ENCODE measurements around the gene PTPRM. TPM values are rescaled to one million over a fixed set of nuclear protein-coding genes. Genes with fewer than 3 reads are reported as not detected.

Gene PTPRM
- polyA plus RNA-seq, 1 of the 3 experiments (the other 2 are of a cell fraction), result 16.0 TPM

DNA sequence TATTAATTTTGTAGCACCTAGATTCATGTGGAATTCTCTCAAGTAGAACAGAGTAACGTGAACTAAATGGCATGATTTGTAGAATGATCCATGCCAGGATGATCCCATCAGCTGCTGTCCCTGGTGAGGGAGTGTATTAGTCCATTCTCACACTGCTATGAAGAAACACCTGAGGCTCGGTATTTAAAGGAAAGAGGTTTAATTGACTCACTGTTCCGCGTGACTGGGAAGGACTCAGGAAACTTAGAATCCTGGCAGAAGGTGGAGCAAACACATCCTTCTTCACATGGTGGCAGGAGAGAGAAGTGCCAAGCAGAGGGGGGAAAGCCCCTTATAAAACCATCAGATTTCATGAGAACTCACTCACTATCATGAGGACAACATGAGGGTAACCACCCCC, 312.6 kb downstream of the PTPRM start (continued):
- TF ChIP-seq, protein P1, sequence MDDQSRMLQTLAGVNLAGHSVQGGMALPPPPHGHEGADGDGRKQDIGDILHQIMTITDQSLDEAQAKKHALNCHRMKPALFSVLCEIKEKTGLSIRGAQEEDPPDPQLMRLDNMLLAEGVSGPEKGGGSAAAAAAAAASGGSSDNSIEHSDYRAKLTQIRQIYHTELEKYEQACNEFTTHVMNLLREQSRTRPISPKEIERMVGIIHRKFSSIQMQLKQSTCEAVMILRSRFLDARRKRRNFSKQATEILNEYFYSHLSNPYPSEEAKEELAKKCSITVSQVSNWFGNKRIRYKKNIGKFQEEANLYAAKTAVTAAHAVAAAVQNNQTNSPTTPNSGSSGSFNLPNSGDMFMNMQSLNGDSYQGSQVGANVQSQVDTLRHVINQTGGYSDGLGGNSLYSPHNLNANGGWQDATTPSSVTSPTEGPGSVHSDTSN (IDR thresholded peaks at IDR 0.05), result no peak
- TF ChIP-seq TEAD4 (IDR thresholded peaks at IDR 0.05; ENCODE audit: borderline replicate concordance, insufficient read depth) (no peak), RXRA (IDR thresholded peaks at IDR 0.05; ENCODE audit: borderline replicate concordance, low read depth) (no peak), RFX5 (IDR thresholded peaks at IDR 0.05; ENCODE audit: low read length) (no peak), NFIC (IDR thresholded peaks at IDR 0.05; ENCODE audit: borderline replicate concordance) (no peak), ELF1 (IDR thresholded peaks at IDR 0.05) (no peak), JUND (IDR thresholded peaks at IDR 0.05) (no peak), MXI1 (IDR thresholded peaks at IDR 0.05; ENCODE audit: low read depth, low read length) (no peak), EP300 (IDR thresholded peaks at IDR 0.05; ENCODE audit: borderline replicate concordance in 1 of 2, low read depth in 1 of 2, low read length in 1 of 2) (no peak)
- TF ChIP-seq, protein P2, sequence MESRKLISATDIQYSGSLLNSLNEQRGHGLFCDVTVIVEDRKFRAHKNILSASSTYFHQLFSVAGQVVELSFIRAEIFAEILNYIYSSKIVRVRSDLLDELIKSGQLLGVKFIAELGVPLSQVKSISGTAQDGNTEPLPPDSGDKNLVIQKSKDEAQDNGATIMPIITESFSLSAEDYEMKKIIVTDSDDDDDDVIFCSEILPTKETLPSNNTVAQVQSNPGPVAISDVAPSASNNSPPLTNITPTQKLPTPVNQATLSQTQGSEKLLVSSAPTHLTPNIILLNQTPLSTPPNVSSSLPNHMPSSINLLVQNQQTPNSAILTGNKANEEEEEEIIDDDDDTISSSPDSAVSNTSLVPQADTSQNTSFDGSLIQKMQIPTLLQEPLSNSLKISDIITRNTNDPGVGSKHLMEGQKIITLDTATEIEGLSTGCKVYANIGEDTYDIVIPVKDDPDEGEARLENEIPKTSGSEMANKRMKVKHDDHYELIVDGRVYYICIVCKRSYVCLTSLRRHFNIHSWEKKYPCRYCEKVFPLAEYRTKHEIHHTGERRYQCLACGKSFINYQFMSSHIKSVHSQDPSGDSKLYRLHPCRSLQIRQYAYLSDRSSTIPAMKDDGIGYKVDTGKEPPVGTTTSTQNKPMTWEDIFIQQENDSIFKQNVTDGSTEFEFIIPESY (IDR thresholded peaks at IDR 0.05; ENCODE audit: borderline replicate concordance, low read depth), result no peak

DNA sequence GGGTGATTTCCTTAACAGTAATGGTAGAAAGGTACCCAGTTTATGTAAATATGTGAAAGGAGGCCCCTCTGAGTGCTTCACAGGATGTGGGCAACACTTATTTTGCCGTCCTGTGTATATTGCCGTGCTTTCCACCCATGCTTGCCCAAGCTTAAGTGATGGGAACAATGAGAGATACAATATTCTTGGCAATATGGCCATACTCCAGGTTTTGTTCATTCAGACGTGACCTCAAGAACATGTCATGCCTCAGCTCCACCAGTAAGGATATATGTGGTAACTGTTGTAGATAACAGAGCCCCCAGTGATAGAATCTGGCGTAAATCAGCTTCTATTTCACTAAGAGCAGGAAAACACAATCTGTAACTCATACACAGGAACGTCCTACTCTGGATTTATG, 318.7 kb downstream of the PTPRM start:
- TF ChIP-seq, protein P3, sequence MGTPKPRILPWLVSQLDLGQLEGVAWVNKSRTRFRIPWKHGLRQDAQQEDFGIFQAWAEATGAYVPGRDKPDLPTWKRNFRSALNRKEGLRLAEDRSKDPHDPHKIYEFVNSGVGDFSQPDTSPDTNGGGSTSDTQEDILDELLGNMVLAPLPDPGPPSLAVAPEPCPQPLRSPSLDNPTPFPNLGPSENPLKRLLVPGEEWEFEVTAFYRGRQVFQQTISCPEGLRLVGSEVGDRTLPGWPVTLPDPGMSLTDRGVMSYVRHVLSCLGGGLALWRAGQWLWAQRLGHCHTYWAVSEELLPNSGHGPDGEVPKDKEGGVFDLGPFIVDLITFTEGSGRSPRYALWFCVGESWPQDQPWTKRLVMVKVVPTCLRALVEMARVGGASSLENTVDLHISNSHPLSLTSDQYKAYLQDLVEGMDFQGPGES (IDR thresholded peaks at IDR 0.05; ENCODE audit: low read depth, low read length), result no peak
- TF ChIP-seq, protein P4, sequence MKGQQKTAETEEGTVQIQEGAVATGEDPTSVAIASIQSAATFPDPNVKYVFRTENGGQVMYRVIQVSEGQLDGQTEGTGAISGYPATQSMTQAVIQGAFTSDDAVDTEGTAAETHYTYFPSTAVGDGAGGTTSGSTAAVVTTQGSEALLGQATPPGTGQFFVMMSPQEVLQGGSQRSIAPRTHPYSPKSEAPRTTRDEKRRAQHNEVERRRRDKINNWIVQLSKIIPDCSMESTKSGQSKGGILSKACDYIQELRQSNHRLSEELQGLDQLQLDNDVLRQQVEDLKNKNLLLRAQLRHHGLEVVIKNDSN (IDR thresholded peaks at IDR 0.05; ENCODE audit: borderline replicate concordance, low read depth), result no peak
- TF ChIP-seq RXRA (IDR thresholded peaks at IDR 0.05; ENCODE audit: borderline replicate concordance, low read depth) (no peak), NRF1 (IDR thresholded peaks at IDR 0.05; ENCODE audit: low read depth, low read length) (no peak), RAD21 (IDR thresholded peaks at IDR 0.05; ENCODE audit: low read length) (no peak)
- Histone ChIP-seq H3K27ac (ENCODE audit: low read depth in 2 of 2, low read length in 1 of 2) (no peak overlapping the region), H3K4me3 (ENCODE audit: low read depth in 2 of 2, low read length in 1 of 2) (no peak overlapping the region), H3K36me3 (replicated peaks in 1 of 2; ENCODE audit: control insufficient read depth in 1 of 2, insufficient read depth in 2 of 2, low read length in 1 of 2) (no peaks in the 10 kb centered on the region), H3K9ac (no peak overlapping the region), H3K9me2 (no peaks in the 10 kb centered on the region), H3K79me2 (ENCODE audit: insufficient read depth) (no peaks in the 10 kb centered on the region), H3K4me1 (ENCODE audit: control insufficient read depth in 1 of 2, insufficient read depth in 2 of 2, low read depth in 1 of 2, low read length in 1 of 2) (no peaks in the 10 kb centered on the region; a peak in 1 of 4 replicates), H3F3A (replicated peaks; ENCODE audit: insufficient read depth) (no peaks in the 10 kb centered on the region), H3K4me2 (no peak overlapping the region), H4K20me1 (ENCODE audit: insufficient read depth) (no peaks in the 10 kb centered on the region), H3K27me3 (ENCODE audit: insufficient read depth) (no peaks in the 10 kb centered on the region), H2AFZ (ENCODE audit: low read depth) (no peak overlapping the region), H3K9me3 (no peaks in the 10 kb centered on the region)
- CTCF ChIA-PET, result interaction anchor here (0.7 to 1.8 kb wide), 4 partner anchors 9 to 243 kb away, joined by 3 to 8 read pairs (median 3); no protein-coding TSS in a partner anchor
- 34% methylated on average over 5 of the region's 5 CpGs for WGBS (ENCODE audit: low lambda C conversion rate)
- no peak for DNase-seq
- POLR2A ChIA-PET, result no interaction called here
